Muscle of leg (tissue), 11 donors: Measurements from ENCODE around the gene SLC7A5. TPM values are rescaled to one million over a fixed set of nuclear protein-coding genes. Genes with fewer than 3 reads are reported as not detected.
"Not testable (repeated sequence)": the region's sequence is repeated elsewhere in the genome, so short reads cannot be mapped to it uniquely, and the experiment has no call there.

ENCODE experiments used
- DNase-seq: peaks from one replicate; pipeline ENCODE4 v3.0.0; 2013
- H3K27ac ChIP-seq: one replicate; pipeline ENCODE4 v1.5.1; 2013; ENCODE audit warnings: mild to moderate bottlenecking, low read length, control low read depth
- H3K27me3 ChIP-seq: one replicate; pipeline ENCODE4 v1.6.1; 2013; ENCODE audit warnings: low read length; ENCODE audit not compliant: control insufficient read depth, insufficient read depth
- H3K36me3 ChIP-seq: one replicate; pipeline ENCODE4 v1.6.1; 2013; ENCODE audit warnings: low read length; ENCODE audit not compliant: control insufficient read depth, insufficient read depth
- H3K4me1 ChIP-seq: one replicate; pipeline ENCODE4 v1.6.1; 2013; ENCODE audit warnings: low read length; ENCODE audit not compliant: control insufficient read depth, insufficient read depth
- H3K4me3 ChIP-seq: one replicate; pipeline ENCODE4 v1.5.1; 2013; ENCODE audit warnings: low read length, control low read depth
- H3K9me3 ChIP-seq: replicated peaks from 2 replicates; pipeline ENCODE4 v1.6.1; 2013; ENCODE audit warnings: low read depth, low read length; ENCODE audit not compliant: control insufficient read depth
- WGBS: methylation state at CpG from one replicate; pipeline ENCODE4 v1.1.5; 2013; ENCODE audit warnings: missing lambda C conversion rate; ENCODE audit not compliant: insufficient coverage; 5-methylcytosine and 5-hydroxymethylcytosine counted together
- polyA plus RNA-seq, 8 donors: library from polyadenylated mRNA; unstranded; fragments of 120-200 nt; gene quantifications; one replicate each; pipeline versions ENCODE4 v1.2.1 to v1.2.3, GENCODE V29; 2013; ENCODE audit warnings: inconsistent platforms in 1 of 8, low replicate concordance in 1 of 8; ENCODE audit not compliant: insufficient read length in 8 of 8, insufficient read depth in 1 of 8
- total RNA-seq: library from RNA; stranded (reverse); fragments of 120-200 nt; gene quantifications from one replicate; pipeline ENCODE4 v1.2.4, GENCODE V29; 2013

SLC7A5 gene
- total and polyA plus RNA-seq, 9 donors, result 2.3 to 14.3 (median 11.0) TPM

DNA sequence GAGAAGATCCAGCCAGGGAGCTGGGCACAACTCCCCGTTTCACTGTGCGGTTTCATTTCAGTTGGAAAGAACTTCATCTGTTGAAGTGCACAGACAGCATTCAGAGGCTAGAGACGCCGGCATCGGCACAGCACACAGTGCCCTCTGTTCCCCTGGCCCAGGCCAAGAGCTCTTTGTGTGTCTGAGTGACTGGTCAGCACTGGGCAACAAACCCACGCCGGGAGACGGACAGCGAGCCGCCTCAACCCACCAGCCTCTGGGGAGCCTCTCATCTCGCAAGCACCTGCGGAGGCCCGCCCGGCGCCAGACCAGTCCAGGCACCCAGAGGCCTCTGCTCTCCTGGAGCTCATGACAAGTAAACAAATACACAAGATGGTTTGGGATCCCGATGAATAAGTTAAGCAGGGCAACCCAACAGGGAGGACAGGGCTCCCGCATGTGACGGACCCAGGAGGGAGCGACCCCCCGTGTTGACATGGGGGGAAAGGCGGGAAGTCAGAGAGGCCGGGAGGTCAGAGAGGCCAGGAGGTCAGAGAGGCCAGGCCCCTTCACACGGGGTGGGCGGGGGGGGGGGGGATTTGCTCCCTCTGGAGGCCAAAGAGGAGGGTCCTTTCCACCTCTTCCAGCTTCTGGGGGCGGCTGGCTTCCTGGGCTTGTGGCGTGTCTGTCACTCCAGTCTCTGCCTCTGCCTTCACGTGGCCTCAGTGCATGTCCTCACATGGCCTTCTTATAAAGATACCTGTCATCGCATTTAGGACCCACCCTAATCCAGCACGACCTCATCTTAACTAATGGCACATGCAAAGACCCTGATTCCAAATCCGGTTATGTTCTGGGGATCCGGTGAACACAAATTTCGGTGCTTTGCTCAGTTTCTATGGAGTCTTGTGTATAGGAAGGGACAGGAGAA is 77.8 kb downstream of the SLC7A5 start:
- H3K27ac ChIP-seq, result no peak overlapping the region

DNA sequence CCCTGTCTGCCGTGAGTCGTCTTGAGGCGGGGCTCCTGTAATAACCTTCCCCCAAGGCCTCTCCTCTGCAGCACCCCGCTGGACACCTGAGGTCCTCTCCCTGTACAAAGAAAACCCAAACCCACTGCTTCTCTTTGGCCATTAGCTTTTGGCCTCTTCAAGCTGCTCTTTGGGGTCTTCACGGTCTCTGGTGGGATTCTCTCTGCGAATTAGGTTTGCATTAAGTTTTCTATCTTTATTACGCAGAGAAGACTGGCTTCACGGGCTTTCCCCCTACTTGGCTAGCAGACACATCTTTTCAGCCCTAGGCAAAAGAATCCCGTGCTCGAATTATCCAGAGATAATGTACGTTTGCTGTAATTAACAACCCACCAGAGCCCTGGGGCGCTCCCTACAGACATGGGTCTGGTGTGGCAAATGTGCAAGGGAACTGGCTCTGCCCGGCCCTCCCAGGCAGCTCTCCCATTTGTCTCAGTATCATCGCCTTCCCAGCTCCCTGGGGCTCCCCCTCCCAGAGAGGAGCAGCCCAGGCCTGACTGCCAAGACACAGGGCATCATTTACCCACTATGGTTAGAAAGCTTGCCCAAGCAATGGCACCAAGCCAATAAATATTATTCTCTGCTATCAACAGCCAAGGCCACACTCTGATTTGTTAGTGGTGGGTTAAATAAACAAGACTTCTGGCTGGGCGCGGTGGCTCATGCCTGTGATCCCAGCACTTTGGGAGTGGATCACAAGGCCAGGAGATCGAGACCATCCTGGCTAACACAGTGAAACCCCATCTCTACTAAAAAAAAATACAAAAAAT is 78.8 kb downstream of the SLC7A5 start:
- WGBS, result 80% methylated on average over 7 of the region's 17 CpGs
- no peak for DNase-seq
- H3K27ac ChIP-seq, result no peak overlapping the region
- H3K4me3 ChIP-seq, result no peak overlapping the region
- no peaks in the 10 kb centered on the region for H3K4me1 ChIP-seq
- no peaks in the 10 kb centered on the region for H3K27me3 ChIP-seq
- no peaks in the 10 kb centered on the region for H3K9me3 ChIP-seq
- H3K36me3 ChIP-seq, result no peaks in the 10 kb centered on the region

More for the DNA sequence above, 77.8 kb downstream of the SLC7A5 start:
- 81% methylated on average over 24 of the region's 32 CpGs for WGBS
- Histone ChIP-seq H3K27me3 (no peaks in the 10 kb centered on the region), H3K4me1 (no peaks in the 10 kb centered on the region), H3K9me3 (no peaks in the 10 kb centered on the region), H3K36me3 (no peaks in the 10 kb centered on the region), H3K4me3 (no peak overlapping the region)
- no peak for DNase-seq

DNA sequence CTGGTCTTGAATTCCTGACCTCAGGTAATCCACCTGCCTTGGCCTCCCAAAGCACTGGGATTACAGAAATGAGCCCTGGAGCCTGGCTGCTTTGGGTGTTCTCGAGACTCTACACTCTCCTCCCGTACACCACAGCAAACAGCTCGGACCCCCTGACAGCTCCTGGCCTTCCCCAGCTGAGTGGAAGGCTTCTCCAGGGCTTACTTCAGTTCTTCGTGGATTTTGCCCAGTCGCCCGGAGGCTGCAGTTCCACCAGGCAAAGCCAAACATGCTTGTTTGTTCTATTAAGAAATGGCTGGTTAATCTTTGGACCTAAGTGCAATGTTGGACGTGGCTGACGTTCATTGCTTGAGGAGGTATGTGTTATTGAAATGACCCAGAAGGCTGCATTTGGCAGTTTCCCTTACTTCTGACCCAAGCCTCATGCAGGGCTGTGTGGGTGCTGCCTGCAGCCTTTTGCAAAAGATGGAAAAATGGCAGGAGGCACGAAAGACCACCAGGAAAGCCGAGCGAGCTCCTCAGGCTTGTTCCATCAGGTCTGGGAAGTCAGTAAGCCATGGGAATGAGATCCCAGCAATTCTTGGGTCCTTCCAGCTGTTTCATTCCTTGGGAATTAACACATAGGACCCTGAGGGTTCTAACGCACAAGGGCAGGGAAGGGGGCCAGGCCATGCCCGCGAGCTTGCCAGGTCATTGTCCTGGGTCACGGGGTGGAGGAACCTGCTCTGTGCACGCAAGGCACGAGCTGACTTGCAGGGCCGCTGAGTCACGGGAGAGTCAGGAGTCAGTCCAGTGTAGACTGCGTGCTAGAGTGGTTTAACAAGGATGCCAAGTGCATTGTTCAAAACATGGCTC is 79.6 kb downstream of the SLC7A5 start:
- WGBS, result 76% methylated on average over 13 of the region's 20 CpGs

DNA sequence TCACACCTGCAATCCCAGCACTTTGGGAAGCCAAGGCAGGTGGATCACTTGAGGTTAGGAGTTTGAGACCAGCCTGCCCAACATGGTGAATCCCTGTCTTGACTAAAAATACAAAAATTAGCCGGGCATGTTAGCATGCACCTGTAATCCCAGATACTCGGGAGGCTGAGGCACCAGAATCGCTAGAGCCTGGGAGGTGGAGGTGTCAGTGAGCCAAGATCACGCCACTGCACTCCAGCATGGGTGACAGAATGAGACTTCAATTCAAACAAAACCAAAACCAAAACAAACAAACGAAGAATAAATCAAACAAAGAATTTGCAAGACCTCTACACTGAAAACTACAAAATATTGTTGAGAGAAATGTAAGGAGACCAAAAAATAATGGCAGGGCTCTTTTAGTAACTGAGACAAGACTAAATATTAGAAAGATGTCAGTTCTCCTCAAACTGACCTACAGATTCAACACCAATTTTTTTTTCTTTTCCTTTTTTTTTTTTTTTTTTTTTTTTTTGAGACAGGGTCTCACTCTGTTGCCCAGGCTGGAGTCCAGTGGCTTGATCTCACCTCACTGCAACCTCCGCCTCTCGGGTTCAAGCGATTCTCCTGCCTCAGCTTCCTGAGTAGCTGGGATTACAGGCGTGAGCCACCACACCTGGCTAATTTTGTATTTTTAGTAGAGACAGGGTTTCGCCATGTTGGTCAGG is 80.4 kb downstream of the SLC7A5 start:
- not testable (repeated sequence) for H3K27me3 ChIP-seq, H3K4me3 ChIP-seq, H3K36me3 ChIP-seq, H3K4me1 ChIP-seq, H3K27ac ChIP-seq, DNase-seq, H3K9me3 ChIP-seq
- 92% methylated on average over 2 of the region's 10 CpGs for WGBS

More for the DNA sequence above, 79.6 kb downstream of the SLC7A5 start:
- Histone ChIP-seq H3K27ac (no peak overlapping the region), H3K4me1 (no peaks in the 10 kb centered on the region), H3K36me3 (no peaks in the 10 kb centered on the region), H3K9me3 (no peaks in the 10 kb centered on the region), H3K27me3 (no peaks in the 10 kb centered on the region), H3K4me3 (no peak overlapping the region)
- DNase-seq, result no peak

DNA sequence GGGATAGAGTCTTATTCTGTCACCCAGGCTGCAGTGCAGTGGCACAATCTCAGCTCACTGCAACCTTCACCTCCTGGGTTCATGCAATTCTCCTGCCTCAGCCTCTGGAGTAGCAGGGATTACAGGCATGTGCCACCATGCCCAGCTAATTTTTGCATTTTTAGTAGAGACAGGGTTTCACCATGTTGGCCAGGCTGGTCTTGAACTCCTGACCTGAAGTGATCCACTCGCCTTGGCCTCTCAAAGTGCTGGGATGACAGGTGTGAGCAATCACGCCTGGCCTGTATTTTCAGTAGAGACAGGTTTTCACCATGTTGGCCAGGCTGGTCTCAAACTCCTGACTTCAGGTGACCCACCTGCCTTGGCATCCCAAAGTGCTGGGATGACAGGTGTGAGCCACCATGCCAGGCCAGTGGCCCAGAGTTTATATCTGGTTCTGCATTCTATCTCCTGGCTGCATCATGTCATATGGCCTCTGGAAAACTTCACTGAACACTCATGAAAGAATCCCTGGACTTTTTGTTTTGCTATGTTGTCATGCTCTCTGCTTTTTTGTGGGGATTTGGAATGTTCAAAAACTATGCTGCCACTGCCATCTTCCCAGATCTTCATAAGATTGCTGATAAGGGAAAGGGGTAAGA is 81.7 kb downstream of the SLC7A5 start:
- WGBS, result 92% methylated on average over 2 of the region's 2 CpGs
- H3K4me3 ChIP-seq, DNase-seq, H3K27ac ChIP-seq, H3K36me3 ChIP-seq, H3K9me3 ChIP-seq, H3K27me3 ChIP-seq, H3K4me1 ChIP-seq: not testable (repeated sequence)

DNA sequence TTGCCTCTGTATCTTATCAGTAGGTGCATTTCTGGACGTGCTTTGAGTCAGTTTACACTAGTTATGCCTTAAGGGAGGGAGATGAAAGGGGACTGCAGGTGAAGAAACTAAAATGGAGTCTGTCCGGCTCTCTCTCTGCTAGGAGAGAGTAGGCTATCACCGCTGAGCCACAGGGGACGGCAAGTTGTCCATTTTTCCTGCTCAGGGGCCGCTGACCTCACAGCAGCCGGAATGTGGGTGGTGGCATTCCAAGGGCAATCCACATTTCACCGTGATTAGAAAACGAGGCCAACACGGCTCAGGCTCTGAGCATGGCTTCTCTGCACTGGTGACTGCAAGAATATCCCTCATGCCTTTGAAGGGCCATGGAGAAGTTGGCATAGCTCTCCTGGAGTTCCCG is 84.5 kb downstream of the SLC7A5 start:
- H3K4me1 ChIP-seq, result peaks cover 5% of the 10 kb centered on the region
- 50% methylated on average over 10 of the region's 10 CpGs for WGBS
- no peak for DNase-seq
- no peak overlapping the region for H3K4me3 ChIP-seq
- no peaks in the 10 kb centered on the region for H3K36me3 ChIP-seq
- no peaks in the 10 kb centered on the region for H3K9me3 ChIP-seq
- H3K27ac ChIP-seq, result no peak overlapping the region
- peaks cover 5% of the 10 kb centered on the region for H3K27me3 ChIP-seq

DNA sequence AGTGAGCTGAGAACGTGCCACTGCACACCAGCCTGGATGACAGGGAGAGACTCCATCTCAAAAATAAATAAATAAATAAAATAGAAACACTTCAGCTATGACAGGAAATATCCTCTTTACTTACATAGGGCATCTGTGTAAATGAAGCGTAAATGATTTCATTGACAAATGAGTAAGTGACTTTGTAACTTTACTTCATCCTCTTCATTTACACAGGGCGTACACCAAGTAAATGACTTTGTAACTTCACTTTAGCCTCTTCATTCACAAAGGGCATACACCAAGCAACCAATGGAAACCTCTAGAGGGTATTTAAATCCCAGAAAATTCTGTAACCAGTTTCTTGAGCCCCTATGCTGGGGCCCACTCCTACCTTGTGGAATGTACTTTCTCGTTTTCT is 87.3 kb downstream of the SLC7A5 start:
- no peak overlapping the region for H3K4me3 ChIP-seq
- no peaks in the 10 kb centered on the region for H3K9me3 ChIP-seq
- peaks cover 19% of the 10 kb centered on the region for H3K4me1 ChIP-seq
- WGBS, result no CpG with 5 or more reads among the region's 4 CpGs
- no peaks in the 10 kb centered on the region for H3K36me3 ChIP-seq
- no peak for DNase-seq
- no peak overlapping the region for H3K27ac ChIP-seq
- peaks cover 11% of the 10 kb centered on the region for H3K27me3 ChIP-seq

DNA sequence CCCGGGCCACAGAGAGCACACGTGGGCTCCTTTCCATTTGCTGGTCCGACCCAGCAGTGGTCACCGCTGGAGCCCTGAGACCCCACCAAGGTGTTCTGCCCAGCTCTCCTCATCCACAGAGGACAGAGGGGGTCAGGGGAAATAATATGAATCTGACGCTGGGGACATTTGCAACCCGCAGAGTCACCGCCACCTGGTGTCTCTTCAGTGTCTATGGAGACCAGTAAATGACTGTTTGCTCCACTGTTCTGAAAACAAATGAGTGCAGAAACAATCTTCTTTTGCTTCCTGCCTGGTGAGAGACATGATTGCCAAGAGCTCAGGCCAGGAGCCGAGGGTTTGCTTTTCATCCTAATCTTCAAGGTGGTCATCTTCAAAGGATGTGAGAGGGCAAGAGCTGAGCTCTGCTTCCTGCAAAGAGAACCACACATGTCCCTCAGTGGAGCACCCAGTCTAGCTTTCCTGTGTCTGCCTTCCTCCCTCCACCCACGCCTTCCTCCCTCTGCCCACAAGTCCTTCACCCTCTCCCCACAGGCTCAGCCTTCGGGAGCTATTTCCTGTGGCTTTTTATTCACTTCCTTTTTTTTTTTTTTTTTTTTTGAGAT is 88.8 kb downstream of the SLC7A5 start:
- Histone ChIP-seq H3K4me1 (peaks cover 19% of the 10 kb centered on the region), H3K27ac (no peak overlapping the region), H3K9me3 (no peaks in the 10 kb centered on the region), H3K36me3 (no peaks in the 10 kb centered on the region), H3K27me3 (peaks cover 13% of the 10 kb centered on the region), H3K4me3 (no peak overlapping the region)
- DNase-seq, result peak; percentile 59
- WGBS, result 72% methylated on average over 7 of the region's 10 CpGs
